ENCODE results near the gene WBP2NL.

GRCh38 chr22:42016111-42016510 lies 17.5 kb downstream of the WBP2NL start:
- TF ChIP-seq L3MBTL2 (conservative IDR thresholded peaks at IDR 0.05) (no peak), FOXK2 (IDR thresholded peaks at IDR 0.05) (no peak), ZNF384 (IDR thresholded peaks at IDR 0.05) (no peak), SP1 (IDR thresholded peaks at IDR 0.05) (no peak), NFRKB (IDR thresholded peaks at IDR 0.05) (no peak), FOXM1 (IDR thresholded peaks at IDR 0.05; ENCODE audit: borderline replicate concordance) (no peak), CTBP1 (IDR thresholded peaks at IDR 0.05; ENCODE audit: borderline replicate concordance) (no peak), HDGF (IDR thresholded peaks at IDR 0.05; ENCODE audit: borderline replicate concordance) (no peak), BHLHE40 (IDR thresholded peaks at IDR 0.05; ENCODE audit: borderline replicate concordance) (no peak), ELF4 (IDR thresholded peaks at IDR 0.05) (no peak), LEF1 (IDR thresholded peaks at IDR 0.05; ENCODE audit: borderline replicate concordance) (no peak), TARDBP (IDR thresholded peaks at IDR 0.05) (no peak), SUZ12 (IDR thresholded peaks at IDR 0.05) (no peak)
